Skeletal muscle satellite cell (primary cell): ENCODE data around the gene MSRB2.

Source experiments
- H3K27me3 ChIP-seq: 2 replicates; pipeline ENCODE4 v1.7.0; 2013; ENCODE audit warnings: low read length; ENCODE audit not compliant: control insufficient read depth, insufficient read depth
- H3K36me3 ChIP-seq: 2 replicates; pipeline ENCODE4 v1.7.0; 2013; ENCODE audit warnings: mild to moderate bottlenecking, control low read depth, low read length; ENCODE audit not compliant: insufficient read depth
- H3K4me1 ChIP-seq: 2 replicates; pipeline ENCODE4 v1.7.0; 2013; ENCODE audit warnings: low read length; ENCODE audit not compliant: control insufficient read depth, insufficient read depth
- H3K4me2 ChIP-seq: 2 replicates; pipeline ENCODE4 v1.7.0; 2013; ENCODE audit warnings: mild to moderate bottlenecking, low read length
- H3K4me3 ChIP-seq: 2 replicates; pipeline ENCODE4 v1.7.0; 2013; ENCODE audit warnings: low read length
- H3K9ac ChIP-seq: 2 replicates; pipeline ENCODE4 v1.7.0; 2013; ENCODE audit warnings: mild to moderate bottlenecking, low read depth, low read length, moderate library complexity
- H3K9me3 ChIP-seq: replicated peaks from 2 replicates; pipeline ENCODE4 v1.7.0; 2013; ENCODE audit warnings: mild to moderate bottlenecking, control low read depth, low read length

Gene MSRB2

GRCh38 chr10:23136462-23136861 lies 41.1 kb downstream of the MSRB2 start:
- Histone ChIP-seq H3K4me1 (no peaks in the 10 kb centered on the region), H3K4me2 (no peak overlapping the region), H3K4me3 (no peak overlapping the region), H3K27me3 (no peaks in the 10 kb centered on the region), H3K9ac (no peak overlapping the region), H3K36me3 (no peaks in the 10 kb centered on the region), H3K9me3 (no peaks in the 10 kb centered on the region)

- Histone ChIP-seq H3K4me1 (no peaks in the 10 kb centered on the region), H3K4me3 (no peak overlapping the region), H3K9me3 (no peaks in the 10 kb centered on the region), H3K9ac (no peak overlapping the region), H3K27me3 (no peaks in the 10 kb centered on the region), H3K4me2 (no peak overlapping the region), H3K36me3 (no peaks in the 10 kb centered on the region)
Observed at GRCh38 chr10:23139677-23140076, 44.3 kb downstream of the MSRB2 start.

GRCh38 chr10:23141995-23142394 lies 46.6 kb downstream of the MSRB2 start:
- H3K36me3 ChIP-seq, result no peaks in the 10 kb centered on the region
- no peak overlapping the region for H3K4me3 ChIP-seq
- no peaks in the 10 kb centered on the region for H3K9me3 ChIP-seq
- H3K27me3 ChIP-seq, result peaks cover 7% of the 10 kb centered on the region
- no peaks in the 10 kb centered on the region for H3K4me1 ChIP-seq
- H3K9ac ChIP-seq, result no peak overlapping the region
- H3K4me2 ChIP-seq, result no peak overlapping the region

- Histone ChIP-seq H3K4me2 (no peak overlapping the region), H3K4me3 (no peak overlapping the region), H3K9me3 (no peaks in the 10 kb centered on the region), H3K4me1 (no peaks in the 10 kb centered on the region), H3K36me3 (no peaks in the 10 kb centered on the region), H3K27me3 (peaks cover 16% of the 10 kb centered on the region), H3K9ac (no peak overlapping the region)
Observed at GRCh38 chr10:23146258-23146657, 50.9 kb downstream of the MSRB2 start.

GRCh38 chr10:23147035-23147434 lies 51.7 kb downstream of the MSRB2 start:
- Histone ChIP-seq H3K36me3 (no peaks in the 10 kb centered on the region), H3K9me3 (no peaks in the 10 kb centered on the region), H3K27me3 (peaks cover 16% of the 10 kb centered on the region), H3K4me1 (no peaks in the 10 kb centered on the region), H3K4me3 (no peak overlapping the region), H3K4me2 (no peak overlapping the region), H3K9ac (no peak overlapping the region)

GRCh38 chr10:23148214-23148613 lies 52.8 kb downstream of the MSRB2 start:
- no peaks in the 10 kb centered on the region for H3K9me3 ChIP-seq
- H3K4me3 ChIP-seq, result no peak overlapping the region
- H3K9ac ChIP-seq, result no peak overlapping the region
- H3K36me3 ChIP-seq, result no peaks in the 10 kb centered on the region
- peaks cover 16% of the 10 kb centered on the region for H3K27me3 ChIP-seq
- H3K4me1 ChIP-seq, result no peaks in the 10 kb centered on the region
- H3K4me2 ChIP-seq, result no peak overlapping the region

- Histone ChIP-seq H3K9ac (no peak overlapping the region), H3K4me2 (no peak overlapping the region), H3K4me1 (no peaks in the 10 kb centered on the region), H3K27me3 (peaks cover 16% of the 10 kb centered on the region), H3K4me3 (no peak overlapping the region), H3K36me3 (no peaks in the 10 kb centered on the region), H3K9me3 (no peaks in the 10 kb centered on the region)
Observed at GRCh38 chr10:23150091-23150490, 54.7 kb downstream of the MSRB2 start.

- Histone ChIP-seq H3K4me1 (no peaks in the 10 kb centered on the region), H3K4me2 (no peak overlapping the region), H3K9me3 (no peaks in the 10 kb centered on the region), H3K4me3 (no peak overlapping the region), H3K9ac (no peak overlapping the region), H3K27me3 (peaks cover 17% of the 10 kb centered on the region), H3K36me3 (no peaks in the 10 kb centered on the region)
Observed at GRCh38 chr10:23150610-23151009, 55.2 kb downstream of the MSRB2 start.

- no peaks in the 10 kb centered on the region for H3K36me3 ChIP-seq
- H3K9ac ChIP-seq, result no peak overlapping the region
- H3K4me3 ChIP-seq, result no peak overlapping the region
- H3K9me3 ChIP-seq, result no peaks in the 10 kb centered on the region
- H3K4me2 ChIP-seq, result no peak overlapping the region
- no peaks in the 10 kb centered on the region for H3K4me1 ChIP-seq
- peaks cover 20% of the 10 kb centered on the region for H3K27me3 ChIP-seq
Observed at GRCh38 chr10:23151071-23151470, 55.7 kb downstream of the MSRB2 start.

- no peaks in the 10 kb centered on the region for H3K4me1 ChIP-seq
- no peaks in the 10 kb centered on the region for H3K9me3 ChIP-seq
- no peak overlapping the region for H3K4me3 ChIP-seq
- no peaks in the 10 kb centered on the region for H3K36me3 ChIP-seq
- no peak overlapping the region for H3K9ac ChIP-seq
- H3K27me3 ChIP-seq, result peaks cover 22% of the 10 kb centered on the region
- no peak overlapping the region for H3K4me2 ChIP-seq
Observed at GRCh38 chr10:23155169-23155568, 59.8 kb downstream of the MSRB2 start.

- Histone ChIP-seq H3K9me3 (no peaks in the 10 kb centered on the region), H3K4me3 (no peak overlapping the region), H3K27me3 (peaks cover 29% of the 10 kb centered on the region), H3K4me1 (no peaks in the 10 kb centered on the region), H3K4me2 (no peak overlapping the region), H3K36me3 (no peaks in the 10 kb centered on the region), H3K9ac (no peak overlapping the region)
Observed at GRCh38 chr10:23156447-23157150, 61.2 kb downstream of the MSRB2 start.

- H3K4me3 ChIP-seq, result no peak overlapping the region
- peaks cover 30% of the 10 kb centered on the region for H3K27me3 ChIP-seq
Observed at GRCh38 chr10:23157239-23157681, 61.9 kb downstream of the MSRB2 start.

More at GRCh38 chr10:23157239-23157681, 61.9 kb downstream of the MSRB2 start:
- no peaks in the 10 kb centered on the region for H3K9me3 ChIP-seq
- H3K9ac ChIP-seq, result no peak overlapping the region
- no peaks in the 10 kb centered on the region for H3K4me1 ChIP-seq
- H3K4me2 ChIP-seq, result no peak overlapping the region
- H3K36me3 ChIP-seq, result no peaks in the 10 kb centered on the region
